GM19238 (cell line): ENCODE data around the gene CDK5RAP3.
A peak's percentile ranks its signal among the peaks of the same experiment; 100 is the strongest.
"Not testable (repeated sequence)": the region's sequence is repeated elsewhere in the genome, so short reads cannot be mapped to it uniquely, and the experiment has no call there.

Source experiments
- DNase-seq: peaks from one replicate; pipeline ENCODE4 v3.0.0; 2011; ENCODE audit warnings: low spot score; ENCODE audit not compliant: insufficient read length

Gene CDK5RAP3

DNA sequence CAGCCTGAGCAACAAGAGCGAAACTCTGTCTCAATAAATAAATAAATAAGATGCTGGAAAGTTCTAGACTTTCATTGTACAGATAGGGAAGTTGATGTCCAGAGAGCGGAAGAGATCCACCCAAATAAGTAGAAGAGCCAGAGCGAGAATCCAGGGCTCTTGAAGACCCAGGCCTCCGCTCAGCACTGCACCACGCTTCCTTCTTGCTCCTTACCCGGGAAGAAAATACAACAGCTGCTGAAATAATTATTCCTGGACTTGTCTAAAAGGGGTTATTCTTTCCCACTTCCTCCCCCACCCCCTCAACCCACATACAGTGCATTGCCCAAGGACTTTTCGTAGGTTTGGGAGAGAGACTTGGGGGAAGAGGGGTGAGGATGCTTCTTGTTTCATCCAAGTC is 26.7 kb downstream of the CDK5RAP3 start:
- no peak for DNase-seq

DNA sequence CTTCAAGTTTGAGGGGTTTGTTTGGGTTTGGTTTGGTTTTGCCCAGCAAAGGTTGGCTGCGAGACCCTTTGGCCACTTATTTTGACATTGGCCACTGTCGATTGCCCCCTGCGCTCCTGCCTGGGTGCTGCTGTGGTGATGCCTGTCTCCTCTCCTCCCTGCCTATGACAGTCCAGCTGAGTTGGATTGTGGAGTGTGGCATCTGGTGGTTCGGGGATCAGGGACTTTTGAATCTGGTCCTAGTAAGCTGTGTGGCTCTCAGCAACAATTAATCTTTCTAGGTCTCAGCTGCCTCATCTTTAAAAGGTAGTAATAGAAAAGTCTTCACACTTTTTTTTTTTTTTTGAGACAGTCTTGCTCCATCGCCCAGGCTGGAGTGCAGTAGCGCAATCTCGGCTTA is 27.1 kb downstream of the CDK5RAP3 start:
- no peak for DNase-seq

DNA sequence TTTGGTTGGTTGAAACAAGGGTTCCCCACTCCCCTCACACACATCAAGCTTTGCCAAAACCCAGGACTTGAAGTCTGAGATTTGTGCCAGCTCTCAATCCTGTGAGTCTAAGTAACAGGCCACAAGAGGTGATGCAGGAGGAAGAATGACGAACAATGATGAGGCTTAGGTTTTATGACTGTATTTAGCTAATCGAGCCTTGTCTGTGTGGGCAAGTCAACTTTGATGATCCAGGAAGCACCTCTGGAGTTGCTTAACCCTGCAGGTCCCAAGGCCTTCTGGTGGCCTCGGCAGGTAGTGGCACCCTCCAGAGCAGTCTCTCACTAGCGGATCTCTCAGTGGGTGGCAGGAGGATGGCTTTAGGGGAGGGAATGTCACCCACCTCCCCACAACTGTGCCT is 28.7 kb downstream of the CDK5RAP3 start:
- DNase-seq = no peak

DNA sequence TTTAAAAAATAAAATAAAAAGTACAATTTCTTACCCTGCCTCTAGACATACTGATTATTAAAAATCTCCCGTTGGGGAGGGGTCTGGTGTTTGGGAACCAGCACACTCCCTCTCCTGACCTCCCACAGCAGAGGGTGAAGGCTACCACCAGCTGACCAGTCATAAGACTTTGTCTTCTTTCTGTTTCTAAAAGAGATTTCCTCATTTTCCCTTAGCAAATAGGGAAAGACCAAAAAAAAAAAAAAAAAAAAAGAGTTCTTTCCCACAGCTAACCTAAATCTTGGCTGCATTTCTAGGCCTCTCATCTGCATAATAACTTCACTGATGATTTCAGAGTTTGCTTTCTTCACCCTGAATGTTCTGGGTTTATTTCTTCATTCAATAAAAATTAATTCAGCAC is 30.3 kb downstream of the CDK5RAP3 start:
- DNase-seq = no peak

DNA sequence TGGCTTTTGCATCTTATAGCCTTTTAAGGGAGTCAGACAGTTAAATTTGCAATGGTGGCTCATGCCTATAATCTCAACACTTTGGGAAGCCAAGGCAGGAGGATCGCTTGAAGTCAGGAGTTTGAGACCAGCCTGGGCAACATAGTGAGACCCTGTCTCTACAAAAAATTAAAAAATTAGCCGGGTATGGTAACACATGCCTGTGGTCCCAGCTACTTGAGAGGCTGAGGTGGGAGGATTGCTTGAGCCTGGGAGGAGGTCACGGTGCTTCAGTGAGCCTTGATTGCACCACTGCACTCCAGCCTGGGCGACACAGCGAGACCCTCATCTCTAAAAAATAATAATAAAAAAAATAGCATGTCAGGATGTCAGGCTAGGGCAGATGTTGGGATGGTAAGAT is 30.7 kb downstream of the CDK5RAP3 start:
- not testable (repeated sequence) for DNase-seq

DNA sequence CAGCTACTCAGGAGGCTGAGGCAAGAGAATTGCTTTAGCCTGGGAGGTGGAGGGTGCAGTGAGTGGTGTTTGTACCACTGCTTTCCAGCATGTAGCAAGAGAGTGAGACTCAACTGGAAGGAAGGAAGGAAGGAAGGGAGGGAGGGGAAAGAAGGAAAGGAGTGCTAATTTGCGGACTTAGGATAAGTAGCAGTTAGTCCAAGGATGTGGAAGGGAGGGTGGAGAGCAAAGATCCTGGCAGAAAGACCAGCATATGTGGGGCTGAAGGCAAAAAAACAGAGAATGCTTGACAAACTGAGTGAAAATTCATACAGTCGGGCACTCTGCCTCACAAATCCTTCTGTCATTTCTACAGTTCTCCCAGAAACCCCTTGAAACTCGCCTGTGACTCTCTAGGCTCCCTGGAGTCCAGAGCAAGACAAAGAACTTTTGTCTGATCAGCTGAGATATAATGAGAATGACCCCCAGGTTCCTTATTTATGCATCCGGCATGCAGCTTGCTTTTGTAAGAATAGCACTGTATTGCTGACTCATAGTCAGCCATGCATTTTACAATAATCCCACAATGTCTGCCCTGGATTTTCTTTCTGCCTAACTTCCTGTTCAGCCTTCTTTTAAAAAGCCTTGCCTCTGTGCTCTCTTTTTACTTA is 31.5 kb downstream of the CDK5RAP3 start:
- DNase-seq = no peak

DNA sequence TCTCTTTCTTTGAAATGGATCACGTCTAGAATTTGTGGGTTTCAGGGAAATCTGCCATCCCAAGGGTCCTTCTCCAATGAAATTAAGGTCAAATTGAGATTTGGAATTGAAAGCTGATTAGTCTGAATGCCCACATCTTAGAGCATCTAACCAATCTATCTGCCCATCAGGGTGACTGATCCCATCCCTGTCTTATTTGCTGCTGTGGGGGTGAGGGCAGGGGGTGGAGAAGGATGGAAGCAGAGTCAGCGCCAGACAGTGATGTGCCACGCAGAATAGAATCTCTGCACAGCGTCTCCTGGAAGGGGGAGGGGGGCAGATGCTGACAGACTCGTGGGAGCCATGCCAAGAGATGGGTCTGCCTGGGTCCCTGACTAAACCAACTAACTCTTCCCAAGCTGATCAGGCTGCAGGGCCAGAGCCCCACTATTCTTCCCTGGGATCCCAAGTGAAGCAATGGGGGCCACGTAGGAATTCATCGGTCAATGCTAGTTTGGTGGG is 32.1 kb downstream of the CDK5RAP3 start:
- no peak for DNase-seq

DNA sequence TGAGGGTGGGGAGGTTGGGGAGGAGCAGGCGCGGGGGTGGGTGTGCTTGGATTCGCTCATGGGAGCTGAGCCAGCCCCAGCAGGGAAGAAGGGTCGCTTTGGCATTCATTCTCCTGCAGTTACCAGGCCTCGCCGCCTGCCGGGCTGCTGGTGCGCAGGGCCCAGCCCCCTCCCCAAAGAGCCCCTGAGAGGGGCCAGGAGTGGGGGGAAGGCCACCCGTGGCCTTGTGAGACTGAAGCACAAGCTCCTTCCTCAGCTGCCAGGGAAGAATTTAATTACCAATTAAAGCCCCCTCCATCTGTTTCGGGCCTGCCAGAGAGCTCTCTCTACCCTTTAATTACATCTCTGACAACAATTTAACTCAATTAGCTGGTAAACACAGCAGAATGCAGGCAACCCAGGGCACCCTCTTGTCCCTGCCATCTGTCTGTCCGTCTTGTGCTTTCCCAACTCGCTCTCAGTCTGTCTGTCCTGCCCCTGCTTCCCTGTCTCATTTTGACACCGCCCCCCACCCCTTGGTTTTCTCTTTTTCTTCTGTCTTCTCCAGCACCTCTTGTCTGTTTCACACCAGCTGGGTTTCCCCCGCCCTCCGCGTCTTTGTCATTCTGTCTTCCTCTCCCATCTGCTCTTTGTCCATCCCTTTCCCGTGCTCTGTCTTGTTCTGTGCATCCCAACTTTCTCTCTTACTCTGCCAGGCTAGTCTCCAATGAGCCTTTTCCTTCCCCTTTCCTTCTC is 32.7 kb downstream of the CDK5RAP3 start:
- no peak for DNase-seq

DNA sequence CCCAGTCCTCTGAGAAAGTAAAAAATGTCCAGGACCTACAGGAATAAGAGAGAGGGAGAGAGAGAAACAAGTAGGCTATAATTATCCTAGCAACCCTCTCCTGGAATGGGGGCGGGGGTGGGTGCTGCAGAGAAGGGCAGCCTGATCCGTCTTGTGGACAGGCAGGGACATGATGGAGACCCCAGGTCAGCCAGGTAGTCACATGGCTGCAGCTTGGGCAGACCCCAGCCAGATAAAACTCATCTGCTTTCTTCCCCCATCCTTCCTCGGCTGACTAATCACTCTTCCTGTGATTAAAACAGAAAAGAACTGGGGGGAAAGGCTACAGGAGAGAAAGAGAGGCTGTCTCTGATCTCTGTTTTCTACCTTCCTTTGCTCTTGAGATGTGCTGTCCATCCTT is 34.1 kb downstream of the CDK5RAP3 start:
- DNase-seq = no peak

DNA sequence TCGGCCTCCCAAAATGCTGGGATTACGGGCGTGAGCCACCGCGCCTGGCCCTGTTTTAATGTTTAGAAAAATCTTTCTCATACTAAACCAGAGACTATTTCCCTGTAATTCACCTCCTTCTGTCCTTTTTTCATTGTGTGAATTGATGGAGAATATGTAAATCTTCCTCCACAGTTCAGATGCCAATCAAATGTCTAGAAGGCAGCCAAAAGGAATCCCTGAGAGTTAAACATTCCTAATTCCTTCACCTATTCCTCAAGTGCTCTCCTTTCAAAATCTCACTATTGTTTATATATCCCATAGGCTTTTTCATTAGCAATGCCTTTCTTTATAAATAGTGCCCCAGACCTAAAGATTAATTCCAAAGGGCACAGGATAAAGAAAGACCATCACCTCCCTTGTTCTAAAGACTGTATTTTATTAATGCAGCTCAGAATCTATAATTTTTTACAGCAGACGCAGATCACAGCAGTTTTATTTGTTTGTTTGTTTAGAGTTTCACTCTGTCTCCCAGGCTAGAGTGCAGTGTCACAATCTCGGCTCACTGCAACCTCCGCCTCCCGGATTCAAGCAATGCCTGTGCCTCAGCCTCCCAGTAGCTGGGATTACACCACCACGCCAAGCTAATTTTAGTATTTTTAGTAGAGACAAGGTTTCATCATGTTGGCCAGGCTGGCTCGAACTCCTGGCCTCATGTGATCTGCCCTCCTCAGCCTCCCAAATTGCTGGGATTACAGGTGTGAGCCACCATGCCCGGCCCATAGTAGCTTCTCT is 36.2 kb downstream of the CDK5RAP3 start:
- no peak for DNase-seq

DNA sequence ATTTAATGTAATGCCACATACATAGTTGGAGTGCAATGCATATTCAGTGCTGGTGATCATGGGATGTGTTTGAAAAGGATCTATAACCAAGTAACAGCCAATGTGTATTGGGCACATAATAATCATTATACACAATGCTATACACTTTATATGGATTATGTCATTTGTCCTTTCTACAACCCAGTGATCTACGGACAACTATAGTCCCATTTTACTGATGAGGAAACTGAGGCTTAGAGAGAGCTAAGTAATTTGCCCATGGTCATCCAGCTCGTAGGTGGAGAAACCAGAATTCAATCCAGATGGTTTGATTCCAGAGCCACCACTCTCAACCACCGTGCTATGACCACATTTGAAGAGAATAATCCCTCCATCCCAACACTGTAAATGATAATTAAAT is 39.3 kb downstream of the CDK5RAP3 start:
- no peak for DNase-seq

DNA sequence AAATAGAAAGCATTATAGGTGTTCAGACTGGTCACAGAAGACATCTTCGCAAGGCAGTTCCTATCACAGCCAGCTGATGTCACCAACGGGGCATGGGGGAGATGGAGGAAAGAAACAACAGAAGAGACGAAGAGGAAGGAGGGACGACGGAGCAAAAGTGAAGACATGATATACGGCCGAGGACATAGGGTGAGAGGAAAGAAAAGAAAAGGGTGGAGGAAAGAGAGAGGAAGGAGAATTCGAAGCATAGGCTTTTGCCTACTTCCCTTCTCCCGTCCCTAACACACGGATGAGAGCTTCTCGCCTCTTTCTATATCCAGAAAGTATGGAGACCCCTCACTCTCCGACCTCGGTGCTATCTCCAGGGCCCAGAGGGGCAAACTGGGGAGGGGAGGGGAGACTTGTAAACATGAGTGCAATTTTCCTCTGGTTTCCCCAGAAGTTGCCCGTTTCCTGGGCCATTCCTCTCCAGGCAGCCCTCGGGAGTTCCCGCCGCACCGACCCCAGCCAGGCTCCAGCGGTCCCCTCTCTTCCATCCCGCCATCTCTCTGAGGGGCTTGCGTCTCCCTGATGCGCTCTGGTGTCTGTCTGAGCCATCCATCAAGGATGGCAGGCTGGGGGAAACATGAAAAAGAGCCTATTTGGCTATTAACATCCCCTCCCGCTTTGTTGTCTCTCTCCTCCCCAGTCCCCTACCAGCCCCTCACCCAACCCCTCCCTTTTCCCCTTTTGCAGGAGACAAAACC is 40.7 kb downstream of the CDK5RAP3 start:
- DNase-seq = peak; percentile 41

DNA sequence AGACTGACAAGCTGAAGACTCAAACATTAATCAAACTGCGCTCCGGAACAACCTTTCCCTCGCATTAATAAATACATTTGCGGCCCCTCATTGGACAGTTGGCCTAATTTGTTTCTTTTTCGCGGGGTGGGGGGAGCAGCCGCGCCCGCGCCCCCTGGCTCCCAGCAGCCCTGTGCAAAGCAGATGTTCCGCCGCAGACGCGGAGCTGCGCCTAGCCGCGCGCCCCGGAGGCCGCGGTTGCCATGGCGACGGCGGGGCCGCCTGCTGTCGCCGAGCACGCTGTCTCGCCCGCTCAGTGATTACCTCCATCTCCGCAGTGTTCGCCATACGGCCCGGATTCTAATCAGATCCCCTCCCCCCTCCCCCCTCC is 41.2 kb downstream of the CDK5RAP3 start:
- peak; percentile 73 for DNase-seq

DNA sequence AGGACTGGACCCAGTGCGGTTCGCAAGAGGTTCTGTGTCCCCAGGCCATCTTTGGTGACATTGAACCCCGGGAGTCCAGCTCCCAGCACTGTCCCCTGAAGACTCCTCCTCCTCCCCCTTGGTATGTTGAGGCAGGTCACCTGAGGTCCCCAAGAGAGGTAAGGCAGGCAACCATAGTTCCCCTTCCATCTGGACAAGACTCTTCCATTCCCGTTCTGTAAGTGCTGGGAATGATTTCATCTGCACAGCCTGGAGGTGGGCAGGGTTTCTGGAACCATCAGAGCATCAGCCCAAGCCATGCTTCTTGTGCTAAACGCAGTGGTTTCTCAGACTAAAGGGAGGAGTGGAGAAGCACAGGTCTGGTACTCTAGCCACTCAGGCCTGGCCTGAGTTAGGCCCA is 41.7 kb downstream of the CDK5RAP3 start:
- no peak for DNase-seq

DNA sequence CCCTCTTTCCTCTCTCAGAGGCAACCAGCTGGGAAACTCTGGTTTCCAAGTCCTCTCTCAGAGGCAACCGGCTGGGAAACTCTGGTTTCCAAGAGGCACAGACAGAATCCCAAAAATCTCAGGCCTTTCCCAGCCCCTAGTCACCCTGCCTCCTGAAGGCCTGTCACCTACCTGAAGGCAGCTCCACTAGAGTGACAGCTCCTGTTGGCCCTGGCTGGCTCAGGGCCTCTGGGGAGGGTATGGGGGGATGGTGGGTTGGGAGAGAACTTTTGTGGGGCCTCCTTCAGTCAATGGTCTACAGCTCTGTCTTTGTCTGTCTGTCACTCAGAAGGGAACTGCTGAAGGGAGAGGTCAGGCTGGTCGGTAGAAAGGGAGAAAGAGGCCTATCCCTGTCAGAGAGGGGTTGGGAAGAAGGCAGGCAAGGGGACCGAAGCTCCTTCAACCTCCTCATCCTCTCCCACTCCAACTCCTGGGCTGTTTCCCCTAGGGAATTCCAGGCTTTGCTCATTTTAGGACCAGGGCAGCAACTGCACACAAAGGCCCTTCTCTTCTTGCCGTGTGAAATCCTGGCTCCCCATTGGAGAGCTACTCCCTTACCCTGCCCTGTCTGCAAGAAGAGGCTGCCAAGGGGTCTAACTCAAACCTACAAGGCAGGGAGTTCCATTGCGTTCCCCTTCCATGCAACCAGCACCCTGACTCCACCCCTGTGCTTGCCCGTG is 43.1 kb downstream of the CDK5RAP3 start:
- no peak for DNase-seq

DNA sequence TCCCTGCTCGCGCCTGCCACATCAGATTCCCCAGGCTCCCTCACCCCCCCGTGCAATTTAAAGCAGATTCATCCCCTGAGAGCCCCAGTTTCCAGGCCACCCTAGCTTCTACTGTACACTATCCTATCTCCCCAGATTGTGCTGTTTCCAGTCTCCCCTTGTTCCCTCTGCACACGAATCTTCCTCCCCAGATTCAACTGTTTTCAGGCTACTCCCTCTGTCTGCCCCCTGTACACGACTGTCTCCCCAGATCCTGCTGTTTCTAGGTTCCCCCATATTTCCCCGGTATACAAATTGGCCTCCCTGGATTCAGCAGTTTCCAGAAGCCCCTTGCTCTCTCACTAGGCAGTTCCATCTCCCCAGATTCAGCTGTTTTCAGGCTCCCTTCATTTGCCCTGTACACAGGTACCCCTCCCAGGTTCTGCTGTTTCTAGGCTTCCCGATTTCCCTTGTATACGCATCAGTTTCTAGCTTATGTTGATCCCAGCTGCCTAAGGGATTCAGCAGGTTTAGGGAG is 43.7 kb downstream of the CDK5RAP3 start:
- no peak for DNase-seq

DNA sequence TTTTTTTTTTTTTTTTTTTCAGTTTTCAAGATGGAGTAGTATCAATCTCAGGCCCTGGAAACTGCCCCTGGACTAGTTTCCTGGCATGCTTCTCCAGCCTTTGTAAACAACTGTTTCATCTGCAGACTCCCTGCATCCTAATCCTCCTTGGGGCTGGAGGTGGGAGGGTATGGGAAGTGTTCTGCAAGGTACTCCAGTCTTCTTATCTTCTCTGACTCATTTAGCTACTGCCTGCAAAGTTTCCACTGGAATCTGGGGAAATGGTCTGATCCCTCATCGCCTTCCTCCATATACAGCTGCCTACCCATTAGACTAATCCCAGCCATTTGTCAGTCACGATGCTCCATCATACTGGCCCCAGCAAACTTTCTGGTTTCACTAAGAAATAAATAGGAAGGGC is 45.2 kb downstream of the CDK5RAP3 start:
- no peak for DNase-seq

DNA sequence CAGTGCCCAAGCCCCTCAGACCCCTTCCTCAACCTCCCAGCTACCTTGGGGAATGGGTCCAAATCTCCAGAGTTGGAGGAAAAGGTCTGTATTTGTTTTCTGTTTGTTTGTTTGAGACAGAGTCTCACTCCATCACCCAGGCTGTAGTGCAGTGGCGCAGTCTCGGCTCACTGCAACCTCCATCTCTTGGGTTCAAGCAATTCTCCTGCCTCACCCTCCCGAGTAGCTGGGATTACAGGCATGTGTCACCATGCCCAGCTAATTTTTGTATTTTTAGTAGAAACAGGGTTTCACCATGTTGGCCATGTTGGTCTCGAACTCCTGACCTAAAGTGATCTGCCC is 46.9 kb downstream of the CDK5RAP3 start:
- not testable (repeated sequence) for DNase-seq

DNA sequence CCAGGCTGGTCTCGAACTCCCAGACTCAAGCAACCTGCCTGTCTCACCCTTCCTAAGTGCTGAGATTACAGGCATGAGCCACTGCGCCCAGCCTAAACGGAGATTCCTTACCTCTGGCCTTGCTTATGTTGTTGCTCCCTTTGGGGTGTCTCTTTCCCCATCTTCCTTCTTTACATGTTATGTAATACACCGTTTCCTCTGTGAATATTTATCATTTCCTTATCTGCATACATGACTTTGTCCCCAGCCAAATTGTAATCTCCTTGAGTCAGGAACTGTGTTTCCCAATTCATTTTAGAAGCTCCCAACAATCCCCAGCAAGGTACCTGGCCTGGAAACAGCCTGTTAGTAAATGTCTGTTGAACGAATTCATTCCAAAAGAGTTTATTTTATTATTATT is 51.0 kb downstream of the CDK5RAP3 start:
- DNase-seq = no peak

DNA sequence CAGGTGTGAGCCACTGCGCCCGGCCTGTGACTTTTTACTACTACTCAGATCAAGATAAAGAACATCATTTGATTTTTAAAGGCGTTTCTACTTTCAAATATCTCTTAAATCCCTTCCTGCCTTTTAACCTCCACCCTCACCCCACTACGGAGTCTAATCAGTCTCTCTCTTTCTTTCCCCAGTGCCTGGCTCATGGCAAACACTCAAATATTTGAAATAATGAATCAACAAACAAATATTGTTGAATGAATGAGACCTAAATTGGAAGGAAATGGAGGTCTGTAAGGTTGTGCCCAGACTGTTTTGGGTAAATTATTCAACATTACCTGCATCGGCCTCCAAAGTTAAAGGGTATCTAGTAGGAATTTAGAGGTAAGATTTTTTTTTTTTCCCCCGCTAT is 52.0 kb downstream of the CDK5RAP3 start:
- DNase-seq = no peak
